Liver (tissue), 9 donors: ENCODE results near the gene SYNDIG1. TPM values are rescaled to one million over a fixed set of nuclear protein-coding genes. Genes with fewer than 3 reads are reported as not detected.

Experiments used
- DNase-seq: peaks from one replicate; pipeline ENCODE4 v3.0.0-alpha.2; 2017; ENCODE audit warnings: low spot score
- H3K27ac ChIP-seq, 2 donors: one replicate each; pipeline ENCODE4 v1.7.0; 2013; ENCODE audit warnings: inconsistent platforms in 2 of 2, low read length in 2 of 2, control low read depth in 1 of 2, low read depth in 1 of 2, mild to moderate bottlenecking in 1 of 2
- H3K27me3 ChIP-seq, 4 donors: one replicate each; pipeline versions ENCODE4 v1.6.1 to v1.7.0; 2013; ENCODE audit warnings: low read length in 3 of 4, inconsistent platforms in 1 of 4, mild to moderate bottlenecking in 1 of 4, moderate library complexity in 1 of 4; ENCODE audit not compliant: control insufficient read depth in 4 of 4, insufficient read depth in 4 of 4
- H3K36me3 ChIP-seq, 4 donors: one replicate each; pipeline versions ENCODE4 v1.6.1 to v1.7.0; 2013; ENCODE audit warnings: low read length in 3 of 4, mild to moderate bottlenecking in 3 of 4, low read depth in 1 of 4, moderate library complexity in 1 of 4; ENCODE audit not compliant: control insufficient read depth in 4 of 4, insufficient read depth in 3 of 4
- H3K4me1 ChIP-seq, 4 donors: one replicate each; pipeline versions ENCODE4 v1.6.1 to v1.7.0; 2013; ENCODE audit warnings: low read length in 3 of 4, mild to moderate bottlenecking in 3 of 4, moderate library complexity in 1 of 4; ENCODE audit not compliant: control insufficient read depth in 4 of 4, insufficient read depth in 4 of 4
- H3K4me3 ChIP-seq, 3 donors: one replicate each; pipeline versions ENCODE4 v1.6.1 to v1.7.0; 2013; ENCODE audit warnings: low read length in 3 of 3, control low read depth in 1 of 3, low read depth in 1 of 3, mild to moderate bottlenecking in 1 of 3
- H3K9ac ChIP-seq, 2 donors: one replicate each; pipeline ENCODE4 v1.7.0; 2013; ENCODE audit warnings: low read length in 2 of 2, mild to moderate bottlenecking in 2 of 2, moderate library complexity in 2 of 2, control low read depth in 1 of 2, low read depth in 1 of 2
- H3K9me3 ChIP-seq, 4 donors: one replicate each; pipeline versions ENCODE4 v1.6.1 to v1.7.0; 2013; ENCODE audit warnings: low read length in 3 of 4; ENCODE audit not compliant: control insufficient read depth in 4 of 4
- ATF3 ChIP-seq: IDR thresholded peaks from 2 replicates; pipeline ENCODE4 v1.6.1; 2016; ENCODE audit warnings: antibody characterized with exemption
- CTCF ChIP-seq: fragments of 150-350 bp; IDR thresholded peaks from 2 replicates; pipeline ENCODE4 v1.5.1; 2017; ENCODE audit warnings: improper control_type of control experiment, low read depth, low read length; ENCODE audit not compliant: missing input control
- EGR1 ChIP-seq, 2 donors: IDR thresholded peaks; 2 replicates each; pipeline ENCODE4 v1.6.1; 2016 to 2018; ENCODE audit warnings: antibody characterized with exemption in 2 of 2, low read depth in 2 of 2
- FOXA1 ChIP-seq: IDR thresholded peaks from 2 replicates; pipeline ENCODE4 v1.6.1; 2016; ENCODE audit warnings: antibody characterized with exemption
- FOXA2 ChIP-seq: IDR thresholded peaks from 2 replicates; pipeline ENCODE4 v1.6.1; 2016; ENCODE audit warnings: antibody characterized with exemption
- GABPA ChIP-seq, 2 donors: IDR thresholded peaks in 1 of 2; conservative IDR thresholded peaks in 1 of 2; 2 replicates each; pipeline ENCODE4 v1.6.1; 2016; ENCODE audit warnings: antibody characterized with exemption in 2 of 2, mild to moderate bottlenecking in 1 of 2, moderate library complexity in 1 of 2
- HNF4A ChIP-seq, 2 donors: conservative IDR thresholded peaks; 2 replicates each; pipeline ENCODE4 v1.6.1; 2016; ENCODE audit warnings: antibody characterized with exemption in 2 of 2, mild to moderate bottlenecking in 2 of 2
- HNF4G ChIP-seq: IDR thresholded peaks from 2 replicates; pipeline ENCODE4 v1.6.1; 2016; ENCODE audit warnings: antibody characterized with exemption
- JUND ChIP-seq, 2 donors: IDR thresholded peaks; 2 replicates each; pipeline ENCODE4 v1.6.1; 2016; ENCODE audit warnings: antibody characterized with exemption in 2 of 2
- MAX ChIP-seq: IDR thresholded peaks from 2 replicates; pipeline ENCODE4 v1.6.1; 2016; ENCODE audit warnings: antibody characterized with exemption
- NR2F2 ChIP-seq: IDR thresholded peaks from 2 replicates; pipeline ENCODE4 v1.6.1; 2016; ENCODE audit warnings: antibody characterized with exemption
- RAD21 ChIP-seq, 2 donors: IDR thresholded peaks; 2 replicates each; pipeline ENCODE4 v1.6.1; 2016; ENCODE audit warnings: antibody characterized with exemption in 2 of 2, mild to moderate bottlenecking in 2 of 2
- REST ChIP-seq: IDR thresholded peaks from 2 replicates; pipeline ENCODE4 v1.6.1; 2016; ENCODE audit warnings: antibody characterized with exemption, mild to moderate bottlenecking
- RXRA ChIP-seq, 2 donors: IDR thresholded peaks; 2 replicates each; pipeline ENCODE4 v1.6.1; 2017 to 2018; ENCODE audit warnings: antibody characterized with exemption in 2 of 2, mild to moderate bottlenecking in 1 of 2
- SP1 ChIP-seq: IDR thresholded peaks from 2 replicates; pipeline ENCODE4 v1.6.1; 2018; ENCODE audit warnings: antibody characterized with exemption, mild to moderate bottlenecking
- TAF1 ChIP-seq: conservative IDR thresholded peaks from 2 replicates; pipeline ENCODE4 v1.6.1; 2016; ENCODE audit warnings: antibody characterized with exemption, mild to moderate bottlenecking
- YY1 ChIP-seq: IDR thresholded peaks from 2 replicates; pipeline ENCODE4 v1.6.1; 2016; ENCODE audit warnings: antibody characterized with exemption, mild to moderate bottlenecking
- ZBTB33 ChIP-seq: IDR thresholded peaks from 2 replicates; pipeline ENCODE4 v1.6.1; 2016; ENCODE audit warnings: antibody characterized with exemption
- WGBS: extraction: QIAGEN DNeasy Blood & Tissue Kit; methylation state at CpG from one replicate; pipeline ENCODE4 v1.1.7; 2013; 5-methylcytosine and 5-hydroxymethylcytosine counted together
- polyA plus RNA-seq, 2 donors: library from polyadenylated mRNA; stranded (reverse) in 1 of 2; unstranded in 1 of 2; fragments of 200-250 nt in 1 of 2; fragments of >200 nt in 1 of 2; fragmentation: Nextera tagmentation in 1 of 2; extraction: Ambion mirVana in 1 of 2; gene quantifications; one replicate each; pipeline versions ENCODE4 v1.2.1 to v1.2.3, GENCODE V29; 2013 to 2015
- total RNA-seq, 2 donors: library from RNA; depleted of rRNA; stranded (reverse); fragments of >200 nt; gene quantifications; one replicate each; pipeline ENCODE4 v1.2.3, GENCODE V29; 2014
- donor health status: healthy.
- donor health status: healthy.
- donor health status: healthy.
- donor health status: healthy.
- donor health status: healthy.

The SYNDIG1 gene
- total and polyA plus RNA-seq, 4 donors, result 0.05 to 0.08 TPM; not detected in 2

GRCh38 chr20:24610341-24611115, 141.1 kb downstream of the SYNDIG1 start:
- Histone ChIP-seq H3K4me1 (no peaks in the 10 kb centered on the region), H3K27ac (no peak overlapping the region), H3K27me3 (peaks cover 0 to 9% (median 1%) of the 10 kb centered on the region in 4 donors), H3K9ac (no peak overlapping the region), H3K36me3 (no peaks in the 10 kb centered on the region), H3K4me3 (no peak overlapping the region), H3K9me3 (no peaks in the 10 kb centered on the region)
- no peak for DNase-seq
- TF ChIP-seq JUND (IDR thresholded peaks at IDR 0.05), result no peak
- TF ChIP-seq FOXA1, result no peak
- no peak for TF ChIP-seq SP1
- no peak for TF ChIP-seq RXRA (IDR thresholded peaks at IDR 0.05)
- no peak for TF ChIP-seq RAD21 (IDR thresholded peaks at IDR 0.05)
- no peak for TF ChIP-seq YY1
- TF ChIP-seq TAF1, result no peak
- no peak for TF ChIP-seq HNF4A (conservative IDR thresholded peaks at IDR 0.05)
- TF ChIP-seq GABPA (IDR thresholded peaks at IDR 0.05 in 1 of 2, conservative IDR thresholded peaks at IDR 0.05 in 1 of 2), result no peak
- WGBS, result 80% methylated on average over 16 of the region's 16 CpGs

- Histone ChIP-seq H3K9me3 (no peaks in the 10 kb centered on the region), H3K27me3 (peaks cover 0 to 9% (median 0%) of the 10 kb centered on the region in 4 donors), H3K27ac (no peak overlapping the region), H3K36me3 (no peaks in the 10 kb centered on the region), H3K4me1 (no peaks in the 10 kb centered on the region), H3K4me3 (no peak overlapping the region), H3K9ac (no peak overlapping the region)
- no peak for DNase-seq
- TF ChIP-seq YY1 (no peak), CTCF (no peak), NR2F2 (no peak), JUND (IDR thresholded peaks at IDR 0.05) (no peak), EGR1 (IDR thresholded peaks at IDR 0.05; ENCODE audit: low read depth in 2 of 2) (no peak), RAD21 (IDR thresholded peaks at IDR 0.05) (no peak), HNF4A (conservative IDR thresholded peaks at IDR 0.05) (no peak), RXRA (IDR thresholded peaks at IDR 0.05) (no peak), TAF1 (no peak), ATF3 (no peak), FOXA1 (no peak), GABPA (IDR thresholded peaks at IDR 0.05 in 1 of 2, conservative IDR thresholded peaks at IDR 0.05 in 1 of 2) (no peak), SP1 (no peak), ZBTB33 (no peak), FOXA2 (no peak), REST (no peak), HNF4G (no peak), MAX (no peak)
- 89% methylated on average over 5 of the region's 5 CpGs for WGBS
These were observed 142.1 kb downstream of the SYNDIG1 start for GRCh38 chr20:24611360-24612140.
